Uterus (tissue), 4 donors: Measurements from ENCODE around the gene USP38. TPM values are rescaled to one million over a fixed set of nuclear protein-coding genes. Genes with fewer than 3 reads are reported as not detected.
"Not testable (repeated sequence)": the region's sequence is repeated elsewhere in the genome, so short reads cannot be mapped to it uniquely, and the experiment has no call there.

Experiments
- DNase-seq, 2 donors: peaks; one replicate each; pipeline ENCODE4 v3.0.0-alpha.2; 2019 to 2020
- H3K27ac ChIP-seq, 2 donors: fragments of 200-600 bp; sonication (generic); 1 replicate in 1 of 2; 2 replicates in 1 of 2; pipeline ENCODE4 v1.5.1; 2016 to 2018
- H3K27me3 ChIP-seq, 2 donors: fragments of 200-600 bp; sonication (generic); one replicate each; pipeline ENCODE4 v1.5.1; 2018 to 2019; ENCODE audit warnings: control low read depth in 1 of 2
- H3K36me3 ChIP-seq, 2 donors: fragments of 200-600 bp; sonication (generic); one replicate each; pipeline ENCODE4 v1.5.1; 2019; ENCODE audit warnings: control low read depth in 1 of 2
- H3K4me1 ChIP-seq, 2 donors: fragments of 200-600 bp; sonication (generic); one replicate each; pipeline ENCODE4 v1.5.1; 2018 to 2019; ENCODE audit warnings: control low read depth in 1 of 2
- H3K4me3 ChIP-seq, 2 donors: fragments of 200-600 bp; sonication (generic); 1 replicate in 1 of 2; 2 replicates in 1 of 2; pipeline ENCODE4 v1.5.1; 2018 to 2019; ENCODE audit warnings: mild to moderate bottlenecking in 1 of 2
- H3K9me3 ChIP-seq, 2 donors: fragments of 200-600 bp; sonication (generic); one replicate each; pipeline ENCODE4 v1.5.1; 2019; ENCODE audit warnings: control low read depth in 1 of 2
- POLR2A ChIP-seq, 2 donors: fragments of 450-650 bp; IDR thresholded peaks; one replicate each; pipeline ENCODE4 v1.6.1; 2016; ENCODE audit warnings: antibody characterized with exemption in 2 of 2, mild to moderate bottlenecking in 1 of 2, moderate library complexity in 1 of 2
- intact Hi-C: fragments of 100-400 bp; cut with DNase I; formaldehyde crosslinking; loops from one replicate; pipeline ENCODE4 v1.15.1; 2023; ENCODE audit warnings: low total_unique reads
- total RNA-seq, 4 donors: library from RNA; depleted of rRNA in 3 of 4; stranded (reverse); fragments of >200 nt in 3 of 4; gene quantifications; one replicate each; pipeline versions ENCODE4 v1.1.0 to v1.2.4, GENCODE V29; 2014 to 2023
- TF ChIP-seq, protein P1 (sequence below), 4 experiments: fragments of 200-600 bp in 2 of 4; fragments of 450-650 bp in 2 of 4; sonication (generic) in 2 of 4; IDR thresholded peaks; one replicate each; pipeline ENCODE4 v1.5.1; 2016 to 2019; ENCODE audit warnings: antibody characterized with exemption in 4 of 4, mild to moderate bottlenecking in 2 of 4, moderate library complexity in 1 of 4
- donor health status: DM: yes; HTN: yes; CAD: no.

USP38 gene
- total RNA-seq, 4 donors from 2014 or later, result 6.7 to 34.9 (median 18.1) TPM

DNA sequence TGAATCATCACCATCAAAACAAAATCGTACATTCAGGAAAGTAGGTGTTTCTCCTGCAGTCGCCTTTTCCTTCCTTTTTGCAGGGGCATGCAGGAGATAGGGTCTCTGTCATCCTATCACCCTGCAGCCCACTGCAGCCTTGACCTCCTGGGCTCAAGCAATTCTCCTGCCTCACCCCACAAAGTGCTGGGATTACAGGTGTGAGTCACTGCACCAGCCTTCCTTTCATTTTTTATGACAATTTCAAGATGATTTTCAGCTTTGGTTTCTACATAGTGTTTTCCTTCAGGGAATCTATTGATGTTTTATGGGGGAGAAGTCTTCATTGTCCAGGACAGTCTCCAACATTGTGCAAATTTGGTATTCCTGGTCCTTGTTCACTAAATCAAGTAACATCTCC is 71.7 kb downstream of the USP38 start:
- no peaks in the 10 kb centered on the region for H3K36me3 ChIP-seq
- no peak overlapping the region for H3K27ac ChIP-seq
- DNase-seq, result no peak
- TF ChIP-seq POLR2A (IDR thresholded peaks at IDR 0.05), result no peak
- TF ChIP-seq, protein P1, sequence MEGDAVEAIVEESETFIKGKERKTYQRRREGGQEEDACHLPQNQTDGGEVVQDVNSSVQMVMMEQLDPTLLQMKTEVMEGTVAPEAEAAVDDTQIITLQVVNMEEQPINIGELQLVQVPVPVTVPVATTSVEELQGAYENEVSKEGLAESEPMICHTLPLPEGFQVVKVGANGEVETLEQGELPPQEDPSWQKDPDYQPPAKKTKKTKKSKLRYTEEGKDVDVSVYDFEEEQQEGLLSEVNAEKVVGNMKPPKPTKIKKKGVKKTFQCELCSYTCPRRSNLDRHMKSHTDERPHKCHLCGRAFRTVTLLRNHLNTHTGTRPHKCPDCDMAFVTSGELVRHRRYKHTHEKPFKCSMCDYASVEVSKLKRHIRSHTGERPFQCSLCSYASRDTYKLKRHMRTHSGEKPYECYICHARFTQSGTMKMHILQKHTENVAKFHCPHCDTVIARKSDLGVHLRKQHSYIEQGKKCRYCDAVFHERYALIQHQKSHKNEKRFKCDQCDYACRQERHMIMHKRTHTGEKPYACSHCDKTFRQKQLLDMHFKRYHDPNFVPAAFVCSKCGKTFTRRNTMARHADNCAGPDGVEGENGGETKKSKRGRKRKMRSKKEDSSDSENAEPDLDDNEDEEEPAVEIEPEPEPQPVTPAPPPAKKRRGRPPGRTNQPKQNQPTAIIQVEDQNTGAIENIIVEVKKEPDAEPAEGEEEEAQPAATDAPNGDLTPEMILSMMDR (IDR thresholded peaks at IDR 0.05), result no peak
- H3K9me3 ChIP-seq, result no peaks in the 10 kb centered on the region
- no peak overlapping the region for H3K4me3 ChIP-seq
- intact Hi-C loops, result no loop called here
- no peaks in the 10 kb centered on the region for H3K27me3 ChIP-seq
- no peaks in the 10 kb centered on the region for H3K4me1 ChIP-seq

DNA sequence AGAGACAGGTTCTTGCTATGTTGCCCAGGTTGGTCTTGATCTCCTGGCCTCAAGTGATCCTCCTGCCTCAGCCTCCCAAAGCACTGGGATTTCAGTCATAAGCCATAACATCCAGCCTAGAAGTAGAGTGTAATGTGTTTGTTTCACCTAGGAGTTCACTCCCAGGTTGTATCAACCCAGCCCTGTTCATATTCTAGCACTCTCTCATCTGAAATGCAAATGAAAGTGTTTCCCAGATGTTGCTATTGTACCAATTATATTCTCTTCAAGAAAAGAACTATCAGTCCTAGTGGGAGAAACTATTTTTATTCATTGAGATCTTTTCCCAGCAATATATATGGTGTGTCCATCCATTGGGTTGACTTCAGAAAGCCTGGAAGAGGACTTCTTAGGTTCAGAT is 72.6 kb downstream of the USP38 start:
- H3K36me3 ChIP-seq, result no peaks in the 10 kb centered on the region
- no peak for TF ChIP-seq POLR2A (IDR thresholded peaks at IDR 0.05)
- TF ChIP-seq, protein P1 (IDR thresholded peaks at IDR 0.05), result no peak
- H3K27me3 ChIP-seq, result no peaks in the 10 kb centered on the region
- intact Hi-C loops, result no loop called here
- no peak overlapping the region for H3K27ac ChIP-seq
- no peaks in the 10 kb centered on the region for H3K9me3 ChIP-seq
- no peaks in the 10 kb centered on the region for H3K4me1 ChIP-seq
- DNase-seq, result no peak
- no peak overlapping the region for H3K4me3 ChIP-seq

DNA sequence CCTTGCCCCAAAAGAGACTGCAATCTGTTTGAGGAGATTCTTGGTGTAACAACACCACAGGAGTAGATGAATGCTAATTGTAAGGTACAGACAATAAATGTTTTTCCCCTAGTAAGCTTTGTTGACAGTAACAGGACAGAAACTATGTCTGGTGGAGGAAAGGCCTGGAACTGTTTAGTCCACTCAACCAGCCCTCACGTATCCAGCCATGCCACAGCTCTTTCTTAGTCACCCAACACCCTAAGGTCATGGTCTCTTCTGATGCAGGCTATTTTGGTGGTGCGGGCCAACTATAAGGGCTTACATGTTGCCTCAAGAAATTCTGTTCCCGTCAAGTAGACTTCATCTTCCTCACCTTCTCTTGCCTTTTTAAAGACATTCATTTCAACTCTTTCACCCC is 76.0 kb downstream of the USP38 start:
- no peaks in the 10 kb centered on the region for H3K36me3 ChIP-seq
- H3K27ac ChIP-seq, result no peak overlapping the region
- H3K4me1 ChIP-seq, result no peaks in the 10 kb centered on the region
- no peak for DNase-seq
- intact Hi-C loops, result no loop called here
- no peaks in the 10 kb centered on the region for H3K9me3 ChIP-seq
- no peak overlapping the region for H3K4me3 ChIP-seq
- no peak for TF ChIP-seq POLR2A (IDR thresholded peaks at IDR 0.05)
- TF ChIP-seq, protein P1 (IDR thresholded peaks at IDR 0.05), result no peak
- no peaks in the 10 kb centered on the region for H3K27me3 ChIP-seq

DNA sequence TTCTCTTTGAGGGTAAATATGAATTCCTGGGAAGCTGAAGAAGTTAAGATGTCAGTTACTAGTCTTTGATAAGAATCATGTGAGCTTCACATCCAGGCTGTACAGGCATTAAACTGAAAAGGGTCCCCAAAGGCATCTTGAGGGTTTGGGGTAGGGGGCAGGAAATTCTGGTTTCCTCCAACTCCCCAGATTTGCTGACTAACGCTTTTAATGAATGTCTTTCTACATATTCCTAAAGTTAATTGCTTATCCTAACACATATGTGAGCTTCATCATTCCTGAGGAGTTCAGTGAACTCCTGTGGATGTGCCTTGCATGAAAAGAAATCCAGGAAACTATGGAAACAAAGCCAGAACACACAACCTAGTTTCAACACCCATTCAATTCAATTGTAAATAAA is 78.1 kb downstream of the USP38 start:
- no peak for DNase-seq
- no peak overlapping the region for H3K4me3 ChIP-seq
- intact Hi-C loops, result no loop called here
- H3K9me3 ChIP-seq, result no peaks in the 10 kb centered on the region
- H3K4me1 ChIP-seq, result no peaks in the 10 kb centered on the region
- TF ChIP-seq, protein P1 (IDR thresholded peaks at IDR 0.05), result no peak
- TF ChIP-seq POLR2A (IDR thresholded peaks at IDR 0.05), result no peak
- H3K27me3 ChIP-seq, result no peaks in the 10 kb centered on the region
- no peak overlapping the region for H3K27ac ChIP-seq
- no peaks in the 10 kb centered on the region for H3K36me3 ChIP-seq

DNA sequence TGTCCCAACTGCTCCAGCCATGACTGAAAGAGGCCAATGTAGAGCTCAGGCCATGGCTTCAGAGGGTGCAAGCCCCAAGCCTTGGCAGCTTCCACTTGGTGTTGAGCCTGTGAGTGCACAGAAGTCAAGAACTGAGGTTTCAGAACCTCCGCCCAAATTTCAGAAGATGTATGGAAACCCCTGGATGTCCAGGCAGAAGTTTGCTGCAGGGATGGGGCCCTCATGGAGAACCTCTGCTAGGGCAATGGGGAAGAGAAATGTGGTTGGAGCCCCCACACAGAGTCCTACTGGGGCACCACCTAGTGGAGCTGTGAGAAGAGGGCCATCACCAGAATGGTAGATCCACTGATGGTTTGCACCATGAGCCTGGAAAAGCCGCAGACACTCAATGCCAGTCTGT is 83.0 kb downstream of the USP38 start:
- H3K27ac ChIP-seq, H3K27me3 ChIP-seq, H3K4me3 ChIP-seq, H3K9me3 ChIP-seq, H3K4me1 ChIP-seq, H3K36me3 ChIP-seq, DNase-seq, intact Hi-C loops: not testable (repeated sequence)

DNA sequence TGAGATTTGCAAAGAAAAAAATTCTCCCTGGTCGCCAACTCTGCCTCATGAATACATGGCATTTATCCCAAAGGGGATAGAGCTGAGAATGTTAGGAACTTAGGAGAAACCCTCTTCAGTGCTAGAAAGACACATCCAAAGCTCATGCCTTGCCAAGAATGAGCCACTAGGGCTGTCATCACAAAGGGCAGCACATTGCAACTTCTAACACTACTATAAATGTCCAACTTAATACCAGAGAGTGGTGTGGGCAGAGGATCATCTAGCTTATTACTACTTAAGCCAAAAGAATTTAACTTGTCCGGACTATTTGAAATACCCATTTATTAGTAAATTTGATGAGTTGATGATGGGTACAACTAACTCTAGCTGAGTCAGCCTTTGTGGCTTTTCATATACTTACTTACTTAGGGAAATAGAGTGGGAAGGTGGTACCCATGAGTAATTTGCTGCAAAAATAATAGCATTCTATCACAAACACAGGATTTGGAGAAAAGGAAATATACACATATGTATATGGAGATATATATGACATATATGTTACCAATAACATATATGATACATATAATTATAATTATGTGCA is 85.6 kb downstream of the USP38 start:
- no peak for DNase-seq
- no peaks in the 10 kb centered on the region for H3K27me3 ChIP-seq
- TF ChIP-seq POLR2A (IDR thresholded peaks at IDR 0.05), result no peak
- TF ChIP-seq, protein P1 (IDR thresholded peaks at IDR 0.05), result no peak
- no peaks in the 10 kb centered on the region for H3K36me3 ChIP-seq
- no peaks in the 10 kb centered on the region for H3K9me3 ChIP-seq
- H3K4me1 ChIP-seq, result no peaks in the 10 kb centered on the region
- intact Hi-C loops, result no loop called here
- no peak overlapping the region for H3K27ac ChIP-seq
- H3K4me3 ChIP-seq, result no peak overlapping the region
